HEK293 (cell line): ENCODE results near the gene METTL2B.
"Not testable (repeated sequence)": the region's sequence is repeated elsewhere in the genome, so short reads cannot be mapped to it uniquely, and the experiment has no call there.

ENCODE experiments used
- CTCF ChIP-seq: fragments of 450-650 bp; formaldehyde crosslinking; IDR thresholded peaks from 2 replicates; pipeline ENCODE4 v1.5.1; 2016; ENCODE audit warnings: missing biosample characterization, missing genetic modification characterization
- GFI1B ChIP-seq: fragments of 450-650 bp; formaldehyde crosslinking; IDR thresholded peaks from 2 replicates; pipeline ENCODE4 v1.5.1; 2016; ENCODE audit warnings: missing biosample characterization, missing genetic modification characterization
- ZNF2 ChIP-seq: fragments of 450-650 bp; formaldehyde crosslinking; IDR thresholded peaks from 2 replicates; pipeline ENCODE4 v1.5.1; 2016; ENCODE audit warnings: missing biosample characterization, missing genetic modification characterization
- ZNF292 ChIP-seq: fragments of 450-650 bp; formaldehyde crosslinking; IDR thresholded peaks from 2 replicates; pipeline ENCODE4 v1.5.1; 2016; ENCODE audit warnings: low read depth, missing biosample characterization, missing genetic modification characterization, borderline replicate concordance
- ZNF433 ChIP-seq: fragments of 450-650 bp; formaldehyde crosslinking; IDR thresholded peaks from 2 replicates; pipeline ENCODE4 v1.5.1; 2016; ENCODE audit warnings: missing biosample characterization, missing genetic modification characterization, low read depth
- ZNF660 ChIP-seq: fragments of 450-650 bp; IDR thresholded peaks from 2 replicates; pipeline ENCODE4 v1.5.1; 2018; ENCODE audit warnings: missing biosample characterization, mild to moderate bottlenecking, missing genetic modification characterization
- ZNF830 ChIP-seq: fragments of 450-650 bp; IDR thresholded peaks from 2 replicates; pipeline ENCODE4 v1.5.0; 2018; ENCODE audit warnings: missing biosample characterization, missing genetic modification characterization, low read depth, mild to moderate bottlenecking, moderate library complexity

GRCh38 chr7:128546319-128546851 is 69.8 kb downstream of the METTL2B start:
- TF ChIP-seq ZNF433 (tag by site-specific recombination); CTCF (tag by site-specific recombination); GFI1B (tag by site-specific recombination); ZNF660 (tag by site-specific recombination); ZNF292; ZNF830 (tag by site-specific recombination); ZNF2: not testable (repeated sequence)
